DMS153 (cell line): ENCODE results near the gene RIT2.
A peak's percentile ranks its signal among the peaks of the same experiment; 100 is the strongest.
"Not testable (repeated sequence)": the region's sequence is repeated elsewhere in the genome, so short reads cannot be mapped to it uniquely, and the experiment has no call there.

Experiments
- DNase-seq: peaks from one replicate; lab custom pipeline; 2025; lab: John Stamatoyannopoulos, UW

Gene RIT2

GRCh38 chr18:42760290-42760689, 355.2 kb downstream of the RIT2 start:
- no peak for DNase-seq

DNA sequence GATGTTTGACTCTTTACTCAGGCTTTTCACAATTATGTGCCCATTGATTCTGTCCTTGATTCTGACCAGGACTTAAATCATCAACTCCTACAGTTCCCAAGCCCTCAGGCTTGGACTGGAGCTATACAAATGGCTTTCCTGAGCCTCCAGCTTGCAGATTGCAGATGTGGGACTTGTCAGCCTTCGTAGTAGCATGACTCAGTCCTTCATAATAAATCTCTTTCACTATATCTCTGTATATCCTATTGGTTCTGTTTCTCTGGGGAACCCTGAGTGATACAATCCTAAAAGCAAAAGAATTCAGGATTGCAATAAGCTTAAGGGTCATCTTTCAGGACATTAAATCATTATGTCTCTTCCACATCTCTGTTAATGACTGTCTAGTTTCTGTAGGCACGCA, 356.6 kb downstream of the RIT2 start:
- no peak for DNase-seq

- DNase-seq = no peak
Observed at GRCh38 chr18:42756214-42756613, 359.3 kb downstream of the RIT2 start.

GRCh38 chr18:42752916-42753315, 362.6 kb downstream of the RIT2 start:
- DNase-seq = no peak

- DNase-seq = no peak
Observed at GRCh38 chr18:42746794-42747193, 368.7 kb downstream of the RIT2 start.

GRCh38 chr18:42745931-42746330, 369.6 kb downstream of the RIT2 start:
- DNase-seq = no peak

- no peak for DNase-seq
Observed at GRCh38 chr18:42745171-42745570, 370.3 kb downstream of the RIT2 start.

DNA sequence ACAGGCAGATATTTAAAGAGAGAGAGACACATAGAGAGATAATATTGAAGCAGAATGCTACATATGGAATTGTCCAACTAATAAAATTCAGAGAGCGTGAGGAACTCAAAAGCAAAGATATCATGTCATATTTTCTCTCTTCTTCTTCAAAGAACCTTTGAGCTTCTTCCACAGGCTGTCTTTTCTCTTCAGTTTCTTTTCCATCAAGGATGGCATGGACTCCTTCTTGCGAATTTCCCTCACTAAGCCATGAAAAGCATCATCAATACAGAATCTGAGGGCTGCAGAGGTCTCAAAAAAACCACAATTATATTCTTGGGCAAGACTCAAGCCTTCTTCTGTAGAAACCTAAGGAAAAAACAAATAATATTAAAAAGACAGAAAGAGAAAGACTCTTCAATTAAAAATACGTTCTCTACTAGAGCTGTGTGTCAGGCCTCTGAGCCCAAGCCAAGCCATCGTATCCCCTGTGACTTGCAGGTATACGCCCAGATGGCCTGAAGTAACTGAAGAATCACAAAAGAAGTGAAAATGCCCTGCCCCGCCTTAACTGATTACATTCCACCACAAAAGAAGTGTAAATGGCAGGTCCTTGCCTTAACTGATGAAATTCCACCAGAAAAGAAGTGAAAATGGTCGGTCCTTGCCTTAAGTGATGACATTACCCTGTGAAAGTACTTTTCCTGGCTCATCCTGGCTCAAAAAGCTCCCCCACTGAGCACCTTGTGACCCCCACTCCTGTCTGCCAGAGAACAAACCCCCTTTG, 371.9 kb downstream of the RIT2 start:
- no peak for DNase-seq

- DNase-seq = no peak
Observed at GRCh38 chr18:42742969-42743368, 372.5 kb downstream of the RIT2 start.

DNA sequence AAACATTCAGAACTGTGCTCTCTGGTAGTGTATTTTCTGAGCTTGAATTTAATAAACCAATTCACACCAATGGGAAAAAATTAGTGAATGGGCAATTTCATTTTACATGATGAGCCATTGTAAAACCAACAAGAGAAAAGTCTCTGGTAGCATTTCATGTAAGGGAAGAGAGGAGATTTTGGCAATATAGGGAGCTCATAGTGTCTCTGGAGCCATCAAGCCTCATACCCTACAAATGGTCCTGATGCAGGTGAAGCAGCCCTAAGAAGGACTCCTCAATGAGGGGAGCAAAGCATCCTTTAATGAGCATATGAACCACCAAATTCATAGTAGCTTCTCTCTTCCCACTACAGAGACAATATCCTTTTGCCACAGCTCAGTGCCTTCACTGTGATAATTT, 373.0 kb downstream of the RIT2 start:
- DNase-seq = no peak

DNA sequence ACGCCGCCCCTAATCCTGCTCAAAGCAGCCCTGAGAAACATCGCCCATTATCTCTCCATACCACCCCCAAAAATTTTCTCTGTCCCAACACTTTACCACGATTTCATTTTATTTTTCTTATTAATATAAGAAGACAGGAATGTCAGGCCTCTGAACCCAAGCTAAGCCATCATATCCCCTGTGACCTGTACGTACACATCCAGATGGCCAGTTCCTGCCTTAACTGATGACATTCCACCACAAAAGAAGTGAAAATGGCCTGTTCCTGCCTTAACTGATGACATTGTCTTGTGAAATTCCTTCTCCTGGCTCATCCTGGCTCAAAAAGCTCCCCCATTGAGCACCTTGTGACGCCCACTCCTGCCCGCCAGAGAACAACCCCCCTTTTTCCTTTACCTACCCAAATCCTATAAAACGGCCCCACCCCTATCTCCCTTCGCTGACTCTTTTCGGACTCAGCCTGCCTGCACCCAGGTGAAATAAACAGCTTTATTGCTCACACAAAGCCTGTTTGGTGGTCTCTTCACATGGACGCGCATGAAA, 373.6 kb downstream of the RIT2 start:
- not testable (repeated sequence) for DNase-seq

DNA sequence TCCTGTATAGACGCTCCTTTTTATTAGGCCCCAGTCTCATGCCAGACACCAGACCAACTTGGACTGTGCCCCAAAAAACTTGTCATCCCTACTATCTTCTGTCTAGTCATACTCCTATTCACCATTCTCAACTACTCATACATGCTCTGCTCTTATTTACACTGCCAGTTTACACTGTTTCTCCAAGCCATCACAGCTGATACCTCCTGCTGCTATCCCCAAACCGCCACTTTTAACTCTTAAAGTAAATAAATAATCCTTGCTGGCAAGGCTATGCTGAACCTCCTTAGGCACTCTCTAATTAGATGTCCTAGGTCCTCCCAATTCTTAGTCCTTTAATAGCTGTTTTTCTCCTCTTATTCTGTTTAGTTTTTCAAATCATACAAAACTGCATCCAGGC, 374.2 kb downstream of the RIT2 start:
- not testable (repeated sequence) for DNase-seq

DNA sequence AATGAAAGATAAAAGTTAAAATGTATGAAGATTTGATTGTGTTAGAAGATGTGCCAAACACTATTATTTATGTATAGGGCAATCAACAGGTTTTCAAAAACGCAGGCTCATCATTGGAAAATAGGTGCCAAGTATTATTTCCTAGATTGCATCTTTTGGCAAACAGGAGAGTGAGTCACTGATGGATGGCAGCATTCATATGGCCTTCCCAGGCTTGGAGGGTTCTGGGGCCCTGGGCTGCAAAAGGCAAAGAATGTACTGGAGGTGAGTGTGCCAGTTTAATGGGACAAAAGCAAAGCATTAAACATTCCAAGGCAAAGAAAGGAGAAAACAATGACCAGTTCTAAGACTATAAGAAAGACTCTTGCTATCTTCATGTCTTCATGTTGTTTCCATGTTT, 379.4 kb downstream of the RIT2 start:
- DNase-seq = no peak

GRCh38 chr18:42734520-42734919, 381.0 kb downstream of the RIT2 start:
- no peak for DNase-seq

DNA sequence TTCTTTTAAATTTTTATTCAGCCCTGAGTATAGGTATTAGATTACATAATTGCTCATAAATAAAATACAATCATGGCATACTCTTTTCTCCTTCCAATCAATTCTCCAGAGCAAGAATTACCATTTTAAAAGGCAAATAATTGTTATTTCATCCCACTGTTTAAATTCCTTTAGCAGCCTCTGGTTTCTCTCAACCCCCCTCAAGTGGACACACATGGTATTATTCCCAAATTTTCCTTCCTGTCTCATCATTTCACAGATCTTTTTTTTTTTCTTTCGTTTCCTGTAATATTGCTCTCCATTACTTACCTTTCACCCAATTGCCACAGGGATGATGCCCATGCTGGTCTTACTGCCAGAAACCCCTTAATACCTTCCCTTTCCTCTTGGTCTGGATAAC, 385.2 kb downstream of the RIT2 start:
- DNase-seq = no peak

GRCh38 chr18:42719221-42719620, 396.3 kb downstream of the RIT2 start:
- DNase-seq = no peak

DNA sequence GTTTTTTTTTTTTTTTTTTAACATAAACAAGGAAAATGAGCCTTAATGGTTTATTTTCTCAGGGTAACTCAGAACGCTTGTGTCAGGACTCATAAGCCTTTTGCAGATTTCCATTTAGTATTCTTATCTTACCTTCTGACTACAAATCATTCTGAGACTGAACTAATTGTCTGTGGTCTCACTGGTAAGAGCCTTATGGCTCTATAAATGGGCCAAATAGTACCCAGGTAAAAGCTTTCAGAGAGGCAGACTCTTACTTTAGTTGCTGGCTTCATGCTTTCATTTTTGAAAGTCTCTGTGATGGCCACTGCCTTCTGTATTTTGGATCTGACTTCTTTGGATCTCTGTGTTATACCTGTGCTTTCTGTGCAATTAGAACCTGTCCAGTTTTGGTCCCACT, 403.4 kb downstream of the RIT2 start:
- no peak for DNase-seq

GRCh38 chr18:42707080-42707479, 408.4 kb downstream of the RIT2 start:
- DNase-seq = no peak

DNA sequence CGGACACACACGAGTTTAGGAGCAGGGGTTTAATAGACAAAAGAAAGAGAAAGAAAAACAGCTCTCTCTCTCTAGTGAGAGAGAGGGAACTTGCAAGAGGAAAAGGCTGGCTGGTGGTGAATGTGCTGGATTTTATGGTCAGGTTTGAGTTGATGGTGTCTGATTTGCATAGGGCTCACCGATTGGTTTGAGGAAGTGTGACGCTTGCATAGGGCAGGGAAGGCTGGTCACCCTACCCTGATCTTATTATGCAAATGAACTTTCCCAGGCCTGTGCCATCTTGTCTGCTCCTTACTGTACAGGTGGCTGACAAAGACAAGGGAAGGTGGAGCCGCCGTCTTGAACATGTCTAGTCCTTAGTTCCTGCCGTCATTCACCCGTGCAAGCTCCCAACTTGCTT, 408.9 kb downstream of the RIT2 start:
- peak; percentile 36 for DNase-seq

DNA sequence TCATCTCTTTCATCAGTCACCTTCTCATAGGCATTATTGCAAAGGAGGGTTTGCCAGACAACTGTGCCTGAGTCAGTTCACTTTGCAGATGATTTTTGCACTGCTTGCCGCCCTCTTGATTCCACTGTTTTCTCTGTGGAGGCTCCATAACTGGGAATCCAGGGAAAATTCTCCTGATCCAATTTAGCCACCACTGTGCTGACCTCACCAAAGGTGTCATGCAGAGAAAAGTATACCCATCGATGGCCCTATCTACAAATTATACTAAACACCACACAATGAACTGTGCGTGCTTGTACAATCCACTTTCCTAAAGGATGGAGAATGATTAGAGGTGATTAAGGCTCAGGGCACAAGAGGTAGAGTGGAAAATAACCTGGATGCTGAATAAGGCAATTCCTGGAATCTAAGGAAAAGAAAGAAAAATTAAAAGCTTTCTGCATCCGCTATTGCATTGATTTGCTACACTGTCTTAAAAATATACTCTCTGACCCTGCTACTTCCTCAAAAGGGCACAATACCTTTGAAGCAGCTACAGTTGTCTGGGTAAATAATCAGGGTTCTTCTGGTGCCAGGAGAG, 409.4 kb downstream of the RIT2 start:
- no peak for DNase-seq
